ENCODE measurements around the gene NUP188.

NUP188 gene

GRCh38 chr9:128947527-128948301 lies at the start of gene NUP188, which contains the start of gene DOLK:
Gene NUP188 (plus strand): TSS chr9:128947699. CDS start chr9:128947720, 21 bp downstream.
Gene DOLK (minus strand): TSS chr9:128947603. CDS start chr9:128947303, 300 bp downstream.
- H3K4me3 ChIP-seq (ENCODE audit: low read depth, low read length) = peak within 1 kb of the TSS; percentile 96
- TF ChIP-seq CTCF (IDR thresholded peaks at IDR 0.05; ENCODE audit: borderline replicate concordance, insufficient read depth, low read depth, low read length) = no peak

- H3K4me3 ChIP-seq (ENCODE audit: low read depth, low read length) = no peak overlapping the region
- TF ChIP-seq CTCF (IDR thresholded peaks at IDR 0.05; ENCODE audit: borderline replicate concordance, insufficient read depth, low read depth, low read length) = no peak
Measured at GRCh38 chr9:128898382-128898781, 49.1 kb upstream of the NUP188 start.

GRCh38 chr9:128898845-128899565 lies 48.5 kb upstream of the NUP188 start:
- H3K4me3 ChIP-seq (ENCODE audit: low read depth, low read length) = no peak overlapping the region
- no peak for TF ChIP-seq CTCF (IDR thresholded peaks at IDR 0.05; ENCODE audit: borderline replicate concordance, insufficient read depth, low read depth, low read length)

- H3K4me3 ChIP-seq (ENCODE audit: low read depth, low read length) = no peak overlapping the region
- TF ChIP-seq CTCF (IDR thresholded peaks at IDR 0.05; ENCODE audit: borderline replicate concordance, insufficient read depth, low read depth, low read length) = no peak
Measured at GRCh38 chr9:128899566-128900322, 47.8 kb upstream of the NUP188 start.

GRCh38 chr9:128901379-128901778 lies 46.1 kb upstream of the NUP188 start:
- no peak overlapping the region for H3K4me3 ChIP-seq (ENCODE audit: low read depth, low read length)
- no peak for TF ChIP-seq CTCF (IDR thresholded peaks at IDR 0.05; ENCODE audit: borderline replicate concordance, insufficient read depth, low read depth, low read length)

GRCh38 chr9:128901822-128902221 lies 45.7 kb upstream of the NUP188 start:
- no peak for TF ChIP-seq CTCF (IDR thresholded peaks at IDR 0.05; ENCODE audit: borderline replicate concordance, insufficient read depth, low read depth, low read length)
- H3K4me3 ChIP-seq (ENCODE audit: low read depth, low read length) = peak overlapping the region; percentile 11
